Embryonic facial prominence (tissue), 1 donor: Measurements from ENCODE around the gene DUXB.

Source experiments
- DNase-seq: peaks from one replicate; pipeline ENCODE4 v3.0.0-alpha.2; 2016; ENCODE audit errors: extremely low spot score

Gene DUXB

DNA sequence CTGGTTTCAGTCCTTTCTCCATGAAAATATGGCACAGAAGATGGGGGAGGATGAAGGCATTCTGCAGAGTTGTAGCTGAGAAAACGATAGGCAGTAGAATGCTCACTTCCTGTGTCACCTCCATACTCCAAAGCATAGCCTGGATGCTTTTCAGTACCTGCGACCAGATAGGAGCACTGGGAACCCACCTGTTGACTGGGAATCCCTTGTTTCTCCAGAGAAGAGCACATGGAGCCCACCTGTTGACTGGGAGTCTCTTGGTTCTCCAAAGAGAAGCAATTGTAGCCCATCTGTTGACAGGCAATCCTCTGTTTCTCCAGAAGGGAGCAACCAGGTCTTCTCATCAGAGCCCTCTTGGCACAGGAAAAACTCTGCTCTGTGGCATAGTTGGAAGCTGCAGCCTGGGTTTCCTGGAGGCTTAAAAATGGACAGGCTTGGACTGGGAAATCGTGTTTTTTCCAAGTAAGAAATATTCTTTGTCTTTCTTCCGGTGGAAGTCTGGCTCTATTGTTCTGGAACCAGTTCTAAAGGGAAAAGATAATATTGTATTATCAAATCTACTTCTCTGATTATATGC, 40.4 kb downstream of the DUXB start:
- no peak for DNase-seq

DNA sequence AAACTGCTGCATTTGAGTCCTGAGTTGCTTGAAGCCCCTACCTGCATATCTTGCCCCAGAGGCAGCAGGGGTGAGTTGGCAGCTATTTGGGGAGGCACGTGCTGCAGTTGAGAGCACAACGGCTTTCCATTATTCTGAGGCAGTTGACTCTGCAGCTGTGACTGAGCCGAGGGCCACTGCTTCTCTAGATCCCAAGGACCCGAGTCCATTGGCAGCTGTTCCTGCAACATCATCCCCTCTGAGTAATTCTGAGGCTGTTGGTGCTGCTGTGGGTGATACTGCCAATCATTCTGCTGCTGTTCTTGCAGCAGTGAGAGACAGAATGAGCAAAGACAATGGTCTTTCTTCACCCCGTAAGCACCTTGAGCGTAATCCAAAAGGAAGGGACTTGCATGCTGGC, 40.9 kb downstream of the DUXB start:
- DNase-seq: no peak

DNA sequence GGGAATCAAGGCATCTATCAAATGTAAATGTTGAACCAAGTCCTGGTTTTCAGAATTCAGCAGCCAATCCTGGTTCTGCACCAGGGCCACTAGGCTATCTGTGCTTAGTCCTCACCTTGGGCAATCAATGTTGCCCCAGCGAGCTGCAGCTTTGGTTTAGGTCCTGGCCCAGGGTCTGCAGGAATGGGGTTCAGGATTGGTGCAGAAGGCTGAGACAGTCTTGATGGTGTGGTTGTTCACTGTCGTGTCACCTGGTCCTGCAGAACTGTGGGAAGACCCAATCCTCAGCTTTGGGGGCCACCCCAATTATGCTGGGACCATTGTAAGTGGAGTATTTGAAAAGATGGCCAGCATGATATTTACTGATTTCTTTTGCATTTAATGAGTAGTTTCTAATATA, 43.1 kb downstream of the DUXB start:
- no peak for DNase-seq

DNA sequence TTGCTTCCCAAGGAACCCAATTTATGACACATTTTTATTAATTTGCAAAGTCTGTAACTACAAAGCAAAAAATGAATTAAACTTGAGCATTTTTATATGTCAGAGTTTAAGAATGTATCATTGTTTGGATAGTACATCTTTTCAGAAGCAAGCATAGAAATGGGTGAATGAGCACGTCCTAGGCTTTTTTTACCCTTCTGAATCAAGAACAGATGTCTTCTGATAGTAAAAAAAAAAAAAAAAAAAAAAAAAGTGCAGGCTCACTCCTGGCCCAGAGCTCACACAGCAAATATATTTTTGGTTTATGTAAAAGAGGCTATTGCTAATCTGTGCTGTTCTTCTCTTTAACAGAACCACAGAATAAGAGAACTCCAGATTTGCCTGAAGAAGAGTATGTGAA, 47.3 kb downstream of the DUXB start:
- DNase-seq: no peak

DNA sequence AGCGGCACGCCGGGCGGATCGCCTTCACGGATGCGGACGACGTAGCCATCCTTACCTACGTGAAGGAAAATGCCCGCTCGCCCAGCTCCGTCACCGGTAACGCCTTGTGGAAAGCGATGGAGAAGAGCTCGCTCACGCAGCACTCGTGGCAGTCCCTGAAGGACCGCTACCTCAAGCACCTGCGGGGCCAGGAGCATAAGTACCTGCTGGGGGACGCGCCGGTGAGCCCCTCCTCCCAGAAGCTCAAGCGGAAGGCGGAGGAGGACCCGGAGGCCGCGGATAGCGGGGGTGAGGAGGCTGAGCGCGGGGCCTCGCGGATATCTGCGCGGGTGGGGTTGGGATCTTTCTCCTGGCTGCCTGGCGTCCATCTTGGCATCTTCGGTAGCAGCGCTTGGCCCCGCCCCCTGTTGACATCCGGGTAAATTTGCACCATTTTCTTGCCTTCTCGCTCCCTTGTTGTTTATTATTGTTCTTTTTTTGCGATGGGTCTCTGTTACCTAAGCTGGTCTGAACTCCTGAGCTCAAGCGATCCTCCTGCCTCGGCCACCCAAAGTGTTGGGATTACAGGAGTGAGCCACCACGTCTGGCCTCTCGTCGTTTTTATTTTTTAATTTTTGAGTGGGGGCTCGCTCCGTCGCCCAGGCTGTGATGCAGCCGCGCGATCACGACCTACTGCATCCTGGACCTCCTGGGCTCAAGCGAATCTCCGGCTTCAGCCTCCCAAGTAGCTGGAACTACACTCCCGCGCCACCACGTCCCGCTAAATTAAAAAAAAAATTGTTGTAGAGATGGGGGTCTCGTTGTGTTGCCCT, 52.8 kb downstream of the DUXB start:
- DNase-seq: peak; percentile 83

DNA sequence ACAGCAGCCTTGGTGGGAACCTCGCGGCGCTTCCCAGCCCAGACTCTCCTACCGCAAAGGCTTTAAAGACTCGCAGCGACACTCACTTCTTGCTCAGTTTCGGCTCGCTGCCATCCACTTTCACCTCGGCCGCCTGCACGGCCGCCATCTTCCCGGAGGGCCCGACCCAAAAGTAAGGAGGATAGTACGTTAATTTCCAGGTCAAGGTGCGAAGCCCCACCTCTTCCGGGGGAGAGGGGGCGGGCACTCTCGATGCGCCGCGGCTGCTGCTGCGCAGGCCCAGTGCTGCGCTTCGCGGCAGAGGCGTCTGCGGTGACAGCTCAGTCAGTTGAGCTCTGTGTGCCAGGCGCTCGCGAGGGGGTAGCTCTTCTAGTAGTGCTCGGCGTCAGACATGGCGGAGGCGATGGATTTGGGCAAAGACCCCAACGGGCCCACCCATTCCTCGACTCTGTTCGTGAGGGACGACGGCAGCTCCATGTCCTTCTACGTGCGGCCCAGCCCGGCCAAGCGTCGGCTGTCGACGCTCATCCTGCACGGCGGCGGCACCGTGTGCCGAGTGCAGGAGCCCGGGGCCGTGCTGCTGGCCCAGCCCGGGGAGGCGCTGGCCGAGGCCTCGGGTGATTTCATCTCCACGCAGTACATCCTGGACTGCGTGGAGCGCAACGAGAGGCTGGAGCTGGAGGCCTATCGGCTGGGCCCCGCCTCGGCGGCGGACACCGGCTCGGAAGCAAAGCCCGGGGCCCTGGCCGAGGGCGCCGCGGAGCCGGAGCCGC, 53.6 kb downstream of the DUXB start, which contains the start of the genes KARS1 and TERF2IP:
Gene KARS1 (minus strand): TSS at position 174 of the 773 bp plus-strand sequence. CDS start 26 bp downstream, at position 148.
Gene TERF2IP (plus strand): TSS at position 282 of the 773 bp plus-strand sequence. CDS start 110 bp downstream, at position 392.
- peak; percentile 86 for DNase-seq

DNA sequence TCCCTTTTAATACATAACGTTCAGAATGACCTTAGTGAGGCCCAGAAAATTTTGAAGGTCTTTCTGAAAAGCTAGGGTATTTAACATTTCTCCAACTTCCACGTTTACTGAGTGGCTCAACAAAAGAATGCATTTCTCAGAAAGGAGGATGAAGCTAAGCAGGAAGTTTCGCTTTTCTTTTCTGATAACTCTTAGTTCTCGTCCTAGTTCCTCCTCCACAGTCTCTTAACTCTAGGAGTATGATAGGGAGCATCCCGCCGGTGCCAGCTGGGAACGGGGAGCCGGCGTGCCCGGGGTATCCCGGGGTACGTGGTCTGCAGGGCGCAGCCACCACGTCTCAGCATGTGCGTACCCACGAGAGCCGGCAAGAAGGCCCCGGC, 54.2 kb downstream of the DUXB start:
- no peak for DNase-seq

DNA sequence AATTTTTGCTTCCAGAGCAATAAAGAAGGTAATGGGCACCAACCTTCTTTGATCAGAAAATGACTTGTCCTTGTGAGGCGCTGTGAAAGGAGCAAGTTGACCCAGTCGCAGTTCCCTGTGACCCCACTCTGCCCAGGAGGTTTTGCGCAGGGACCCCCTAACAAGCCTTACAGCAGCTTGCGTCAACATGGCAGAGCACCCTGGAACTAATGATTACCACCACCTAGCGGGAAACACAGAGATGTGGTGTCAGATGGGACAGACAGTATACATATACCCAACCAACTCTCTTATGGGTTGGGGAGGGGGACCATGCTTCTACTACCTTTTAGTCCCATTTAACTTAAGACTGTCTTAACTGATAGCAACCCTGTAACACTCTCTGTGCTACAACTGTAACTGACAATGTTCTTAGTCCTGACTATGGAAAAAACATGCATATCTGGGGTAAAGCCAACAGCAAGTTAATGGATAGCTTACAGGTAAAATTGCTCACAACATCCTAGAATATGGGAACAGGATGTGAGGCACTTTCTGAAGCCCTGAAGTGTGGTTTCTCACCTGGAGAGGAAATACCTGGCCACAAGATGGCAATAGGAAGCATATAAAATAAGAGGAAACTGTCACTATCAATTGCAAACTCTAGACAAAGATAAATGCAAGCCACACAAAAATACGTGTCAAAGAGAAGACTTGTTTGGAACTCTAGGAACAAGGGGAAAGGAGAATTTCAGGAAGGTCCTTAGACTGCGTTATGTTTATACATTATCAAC, 56.8 kb downstream of the DUXB start:
- DNase-seq: no peak
